ENCODE results near the gene CYP2W1. TPM values are rescaled to one million over a fixed set of nuclear protein-coding genes. Genes with fewer than 3 reads are reported as not detected.

The CYP2W1 gene
- total RNA-seq, 1 experiment from 2014 or later, result not detected

DNA sequence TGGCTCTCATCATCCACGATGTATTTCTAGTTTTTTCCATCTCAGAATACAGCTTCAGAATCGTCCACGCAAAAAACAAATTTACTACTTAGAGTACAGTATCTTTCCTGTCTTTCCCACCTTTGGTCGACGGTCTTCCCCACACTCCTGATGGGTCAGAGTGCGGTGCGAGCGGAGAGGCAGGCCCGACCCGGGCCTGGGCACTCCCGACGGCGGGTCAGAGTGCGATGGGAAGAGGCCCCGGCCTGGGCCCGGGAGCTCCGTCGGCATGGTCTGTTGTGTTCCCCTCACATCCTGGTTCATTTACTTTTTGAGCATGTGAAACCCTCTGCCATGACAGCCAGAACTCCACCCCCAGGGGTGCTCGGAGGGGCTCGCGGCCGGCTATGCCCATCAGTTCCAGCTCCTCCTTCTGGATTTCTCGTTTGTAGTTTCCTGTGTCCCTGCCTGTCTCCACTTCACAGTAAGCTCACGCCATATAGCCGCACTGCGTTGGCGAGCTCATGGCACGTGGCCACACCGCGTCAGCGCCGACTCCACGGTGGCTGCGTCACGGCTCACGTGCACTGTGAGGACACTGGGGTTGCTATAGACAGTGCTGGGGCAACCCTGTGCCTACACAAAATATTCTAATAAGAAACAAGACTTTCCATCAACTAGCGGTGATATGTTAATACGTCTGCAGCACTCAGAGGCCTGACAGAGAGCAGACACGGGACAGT lies 15.5 kb upstream of the CYP2W1 start:
- Histone ChIP-seq H4K20me1 (ENCODE audit: low read length) (0 out of 2 replicates have a peak, but pooled peaks cover 6% of the 10 kb centered on the region), H3K27me3 (ENCODE audit: low read length) (no peaks in the 10 kb centered on the region), H3K9me3 (ENCODE audit: low read length) (no peaks in the 10 kb centered on the region), H3K4me2 (ENCODE audit: low read length) (no peak overlapping the region), H3F3A (ENCODE audit: low read length, unreplicated experiment) (no peaks in the 10 kb centered on the region), H3K9me2 (replicated peaks; ENCODE audit: low read length) (no peaks in the 10 kb centered on the region), H3K9ac (ENCODE audit: low read length) (no peak overlapping the region), H3K36me3 (ENCODE audit: low read depth, low read length) (peaks cover 31% of the 10 kb centered on the region), H2AFZ (ENCODE audit: low read length) (no peak overlapping the region), H3K27ac (ENCODE audit: low read length) (no peak overlapping the region), H3K4me3 (ENCODE audit: low read length) (no peak overlapping the region), H3K4me1 (ENCODE audit: insufficient read depth, low read length) (no peaks in the 10 kb centered on the region), H3K79me2 (ENCODE audit: low read length) (peaks cover 17% of the 10 kb centered on the region)
- intact Hi-C loops (cut with micrococcal nuclease), result no loop called here
- ChIA-PET CTCF (no interaction called here), POLR2A (ENCODE audit: unreplicated experiment) (no interaction called here)
- BruUV-seq (replicated peaks), result no TSS peak
- DNase-seq, result no peak
- ATAC-seq, result no peak
- TF ChIP-seq EZH2phosphoT487 (IDR thresholded peaks at IDR 0.05; ENCODE audit: borderline replicate concordance, low read length) (no peak), EZH2 (IDR thresholded peaks at IDR 0.05; ENCODE audit: low read length, unreplicated experiment) (no peak)
- TF ChIP-seq, protein P1, sequence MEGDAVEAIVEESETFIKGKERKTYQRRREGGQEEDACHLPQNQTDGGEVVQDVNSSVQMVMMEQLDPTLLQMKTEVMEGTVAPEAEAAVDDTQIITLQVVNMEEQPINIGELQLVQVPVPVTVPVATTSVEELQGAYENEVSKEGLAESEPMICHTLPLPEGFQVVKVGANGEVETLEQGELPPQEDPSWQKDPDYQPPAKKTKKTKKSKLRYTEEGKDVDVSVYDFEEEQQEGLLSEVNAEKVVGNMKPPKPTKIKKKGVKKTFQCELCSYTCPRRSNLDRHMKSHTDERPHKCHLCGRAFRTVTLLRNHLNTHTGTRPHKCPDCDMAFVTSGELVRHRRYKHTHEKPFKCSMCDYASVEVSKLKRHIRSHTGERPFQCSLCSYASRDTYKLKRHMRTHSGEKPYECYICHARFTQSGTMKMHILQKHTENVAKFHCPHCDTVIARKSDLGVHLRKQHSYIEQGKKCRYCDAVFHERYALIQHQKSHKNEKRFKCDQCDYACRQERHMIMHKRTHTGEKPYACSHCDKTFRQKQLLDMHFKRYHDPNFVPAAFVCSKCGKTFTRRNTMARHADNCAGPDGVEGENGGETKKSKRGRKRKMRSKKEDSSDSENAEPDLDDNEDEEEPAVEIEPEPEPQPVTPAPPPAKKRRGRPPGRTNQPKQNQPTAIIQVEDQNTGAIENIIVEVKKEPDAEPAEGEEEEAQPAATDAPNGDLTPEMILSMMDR (conservative IDR thresholded peaks at IDR 0.05; ENCODE audit: low read depth, low read length), result no peak

DNA sequence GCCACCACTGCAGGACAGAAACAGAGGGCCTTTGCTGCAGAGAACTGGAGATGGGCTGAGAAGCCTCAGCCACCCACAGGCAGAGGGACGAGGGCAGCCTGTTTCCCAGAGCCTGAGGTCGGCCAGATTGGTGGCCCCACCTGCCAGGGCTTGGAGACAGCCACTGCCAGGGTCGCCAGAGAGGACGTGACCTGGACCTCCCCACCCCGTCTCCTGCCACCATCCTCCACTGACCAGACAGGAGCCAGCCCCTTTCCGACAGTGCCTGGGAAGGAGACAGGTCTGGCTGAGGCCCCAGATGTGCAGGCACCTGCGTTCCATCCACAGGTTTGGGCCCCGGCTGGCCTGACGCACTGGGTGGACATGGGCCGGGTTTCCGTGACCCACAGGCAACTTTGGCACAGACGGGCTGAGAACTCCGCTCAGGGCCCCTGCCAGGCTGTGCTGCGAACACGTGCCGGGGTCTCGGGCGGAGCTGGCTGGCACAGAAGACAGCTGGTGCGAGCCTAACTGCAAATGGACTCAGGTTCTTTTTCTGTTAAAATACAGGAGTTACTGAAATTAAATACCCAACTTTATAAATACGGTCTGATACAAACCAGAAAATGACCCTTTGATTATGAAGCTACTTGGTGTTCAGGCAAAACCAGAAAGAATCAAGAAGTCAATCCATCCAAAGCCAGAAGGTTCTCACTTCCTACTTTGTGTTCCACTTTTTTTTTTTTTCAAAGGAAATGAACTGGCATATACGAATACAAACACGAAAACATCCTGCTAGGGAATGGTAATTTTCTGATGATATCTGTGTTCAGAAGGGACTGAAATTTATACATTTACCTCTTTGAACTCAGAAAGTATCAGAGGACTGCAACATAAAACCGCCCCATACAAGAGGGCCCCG lies 14.5 kb upstream of the CYP2W1 start:
- Histone ChIP-seq H4K20me1 (ENCODE audit: low read length) (peaks cover 14% of the 10 kb centered on the region), H3F3A (ENCODE audit: low read length, unreplicated experiment) (no peaks in the 10 kb centered on the region), H3K4me3 (ENCODE audit: low read length) (no peak overlapping the region), H3K79me2 (ENCODE audit: low read length) (peaks cover 26% of the 10 kb centered on the region), H3K4me2 (ENCODE audit: low read length) (no peak overlapping the region), H3K9ac (ENCODE audit: low read length) (no peak overlapping the region), H3K27ac (ENCODE audit: low read length) (no peak overlapping the region), H2AFZ (ENCODE audit: low read length) (no peak overlapping the region), H3K9me3 (ENCODE audit: low read length) (no peaks in the 10 kb centered on the region), H3K9me2 (replicated peaks; ENCODE audit: low read length) (no peaks in the 10 kb centered on the region), H3K4me1 (ENCODE audit: insufficient read depth, low read length) (no peaks in the 10 kb centered on the region), H3K27me3 (ENCODE audit: low read length) (no peaks in the 10 kb centered on the region), H3K36me3 (ENCODE audit: low read depth, low read length) (peaks cover 40% of the 10 kb centered on the region)
- ChIA-PET CTCF (no interaction called here), POLR2A (ENCODE audit: unreplicated experiment) (no interaction called here)
- BruUV-seq (replicated peaks), result no TSS peak
- intact Hi-C loops (cut with micrococcal nuclease), result no loop called here
- TF ChIP-seq EZH2phosphoT487 (IDR thresholded peaks at IDR 0.05; ENCODE audit: borderline replicate concordance, low read length), result no peak
- DNase-seq, result no peak
- no peak for ATAC-seq

DNA sequence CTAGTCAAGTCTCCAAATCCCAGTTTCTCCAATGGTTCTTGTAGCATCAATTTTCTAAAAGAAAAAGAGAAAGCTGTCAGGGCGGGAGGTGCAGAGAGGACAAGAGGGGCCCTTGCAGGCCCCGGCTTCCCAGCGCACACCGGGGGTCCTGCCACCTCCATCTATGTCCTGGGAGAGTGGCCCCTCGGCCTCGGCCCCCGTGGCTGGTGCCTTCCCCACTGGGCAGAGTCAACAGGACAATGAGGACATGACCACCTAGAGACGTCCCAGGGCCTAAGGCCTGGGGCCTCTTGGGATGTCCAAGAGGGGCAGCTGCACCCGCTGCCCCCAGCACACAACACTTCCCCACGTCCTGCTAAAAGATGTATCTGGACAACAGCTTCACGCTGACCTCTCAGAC lies 13.6 kb upstream of the CYP2W1 start:
- Histone ChIP-seq H4K20me1 (ENCODE audit: low read length) (peaks cover 19% of the 10 kb centered on the region), H3K4me3 (ENCODE audit: low read length) (no peak overlapping the region), H3K36me3 (ENCODE audit: low read depth, low read length) (peaks cover 40% of the 10 kb centered on the region), H3K27ac (ENCODE audit: low read length) (no peak overlapping the region), H3K4me1 (ENCODE audit: insufficient read depth, low read length) (no peaks in the 10 kb centered on the region), H3F3A (ENCODE audit: low read length, unreplicated experiment) (no peaks in the 10 kb centered on the region), H3K4me2 (ENCODE audit: low read length) (no peak overlapping the region), H3K9me2 (replicated peaks; ENCODE audit: low read length) (no peaks in the 10 kb centered on the region), H3K27me3 (ENCODE audit: low read length) (no peaks in the 10 kb centered on the region), H3K9me3 (ENCODE audit: low read length) (no peaks in the 10 kb centered on the region), H3K9ac (ENCODE audit: low read length) (no peak overlapping the region), H3K79me2 (ENCODE audit: low read length) (peaks cover 36% of the 10 kb centered on the region), H2AFZ (ENCODE audit: low read length) (no peak overlapping the region)
- POLR2A ChIA-PET (ENCODE audit: unreplicated experiment), result no interaction called here
- ATAC-seq, result no peak
- no peak for DNase-seq
- TF ChIP-seq EZH2phosphoT487 (IDR thresholded peaks at IDR 0.05; ENCODE audit: borderline replicate concordance, low read length) (no peak), EZH2 (IDR thresholded peaks at IDR 0.05; ENCODE audit: low read length, unreplicated experiment) (no peak)
- TF ChIP-seq, protein P1 (conservative IDR thresholded peaks at IDR 0.05; ENCODE audit: low read depth, low read length), result no peak
- no TSS peak for BruUV-seq (replicated peaks)
- CTCF ChIA-PET, result no interaction called here
- intact Hi-C loops (cut with micrococcal nuclease), result no loop called here

Data from PC-3 (cell line).